ENCODE results near the gene MOCS2. TPM values are rescaled to one million over a fixed set of nuclear protein-coding genes. Genes with fewer than 3 reads are reported as not detected.

The MOCS2 gene
- total and polyA plus RNA-seq, 2 donors from 2014 or later, result 52.2 to 168 TPM

GRCh38 chr5:53118879-53119278 is 9.3 kb upstream of the MOCS2 start:
- DNase-seq (no peak), FAIRE-seq (no peak)
- TF ChIP-seq, protein P1, sequence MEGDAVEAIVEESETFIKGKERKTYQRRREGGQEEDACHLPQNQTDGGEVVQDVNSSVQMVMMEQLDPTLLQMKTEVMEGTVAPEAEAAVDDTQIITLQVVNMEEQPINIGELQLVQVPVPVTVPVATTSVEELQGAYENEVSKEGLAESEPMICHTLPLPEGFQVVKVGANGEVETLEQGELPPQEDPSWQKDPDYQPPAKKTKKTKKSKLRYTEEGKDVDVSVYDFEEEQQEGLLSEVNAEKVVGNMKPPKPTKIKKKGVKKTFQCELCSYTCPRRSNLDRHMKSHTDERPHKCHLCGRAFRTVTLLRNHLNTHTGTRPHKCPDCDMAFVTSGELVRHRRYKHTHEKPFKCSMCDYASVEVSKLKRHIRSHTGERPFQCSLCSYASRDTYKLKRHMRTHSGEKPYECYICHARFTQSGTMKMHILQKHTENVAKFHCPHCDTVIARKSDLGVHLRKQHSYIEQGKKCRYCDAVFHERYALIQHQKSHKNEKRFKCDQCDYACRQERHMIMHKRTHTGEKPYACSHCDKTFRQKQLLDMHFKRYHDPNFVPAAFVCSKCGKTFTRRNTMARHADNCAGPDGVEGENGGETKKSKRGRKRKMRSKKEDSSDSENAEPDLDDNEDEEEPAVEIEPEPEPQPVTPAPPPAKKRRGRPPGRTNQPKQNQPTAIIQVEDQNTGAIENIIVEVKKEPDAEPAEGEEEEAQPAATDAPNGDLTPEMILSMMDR (IDR thresholded peaks at IDR 0.05; ENCODE audit: borderline replicate concordance, extremely low read depth, insufficient read depth), result no peak
- intact Hi-C loops (cut with DNase I), result no loop called here
- no peak overlapping the region for H3K9ac ChIP-seq (ENCODE audit: low read length in 3 of 3)
- no peak overlapping the region for H3K4me3 ChIP-seq (ENCODE audit: low read length in 3 of 3)
- H3K36me3 ChIP-seq (ENCODE audit: control insufficient read depth in 2 of 3, insufficient read depth in 3 of 3, low read length in 3 of 3), result no peaks in the 10 kb centered on the region
- no peak overlapping the region for H3K27ac ChIP-seq (ENCODE audit: low read depth in 2 of 2, low read length in 2 of 2)
- no peaks in the 10 kb centered on the region for H3K27me3 ChIP-seq (ENCODE audit: control insufficient read depth, insufficient read depth, low read length)
- no peaks in the 10 kb centered on the region for H3K4me1 ChIP-seq (ENCODE audit: control insufficient read depth in 2 of 3, insufficient read depth in 2 of 3, low read depth in 1 of 3, low read length in 3 of 3)
- H3K9me3 ChIP-seq (ENCODE audit: control insufficient read depth in 2 of 3, insufficient read depth in 1 of 3, low read length in 3 of 3), result no peaks in the 10 kb centered on the region

- TF ChIP-seq, protein P1 (IDR thresholded peaks at IDR 0.05; ENCODE audit: borderline replicate concordance, extremely low read depth, insufficient read depth), result no peak
- H3K9me3 ChIP-seq (ENCODE audit: control insufficient read depth in 2 of 3, insufficient read depth in 1 of 3, low read length in 3 of 3), result no peaks in the 10 kb centered on the region
- H3K9ac ChIP-seq (ENCODE audit: low read length in 3 of 3), result no peak overlapping the region
- no peaks in the 10 kb centered on the region for H3K4me1 ChIP-seq (ENCODE audit: control insufficient read depth in 2 of 3, insufficient read depth in 2 of 3, low read depth in 1 of 3, low read length in 3 of 3)
- FAIRE-seq, result no peak
- DNase-seq, result no peak
- no peaks in the 10 kb centered on the region for H3K36me3 ChIP-seq (ENCODE audit: control insufficient read depth in 2 of 3, insufficient read depth in 3 of 3, low read length in 3 of 3)
- no peaks in the 10 kb centered on the region for H3K27me3 ChIP-seq (ENCODE audit: control insufficient read depth, insufficient read depth, low read length)
- H3K4me3 ChIP-seq (ENCODE audit: low read length in 3 of 3), result no peak overlapping the region
- no peak overlapping the region for H3K27ac ChIP-seq (ENCODE audit: low read depth in 2 of 2, low read length in 2 of 2)
- intact Hi-C loops (cut with DNase I), result no loop called here
Observed at GRCh38 chr5:53116597-53116996, 7.0 kb upstream of the MOCS2 start.

- FAIRE-seq (no peak), DNase-seq (no peak)
- Histone ChIP-seq H3K4me1 (ENCODE audit: control insufficient read depth in 2 of 3, insufficient read depth in 2 of 3, low read depth in 1 of 3, low read length in 3 of 3) (peaks cover 0 to 8% (median 0%) of the 10 kb centered on the region in 3 donors), H3K9ac (ENCODE audit: low read length in 3 of 3) (no peak overlapping the region), H3K4me3 (ENCODE audit: low read length in 3 of 3) (no peak overlapping the region), H3K27ac (ENCODE audit: low read depth in 2 of 2, low read length in 2 of 2) (no peak overlapping the region), H3K36me3 (ENCODE audit: control insufficient read depth in 2 of 3, insufficient read depth in 3 of 3, low read length in 3 of 3) (no peaks in the 10 kb centered on the region), H3K9me3 (ENCODE audit: control insufficient read depth in 2 of 3, insufficient read depth in 1 of 3, low read length in 3 of 3) (no peaks in the 10 kb centered on the region), H3K27me3 (ENCODE audit: control insufficient read depth, insufficient read depth, low read length) (no peaks in the 10 kb centered on the region)
- TF ChIP-seq, protein P1 (IDR thresholded peaks at IDR 0.05; ENCODE audit: borderline replicate concordance, extremely low read depth, insufficient read depth), result no peak
- intact Hi-C loops (cut with DNase I), result no loop called here
Observed at GRCh38 chr5:53114988-53115387, 5.4 kb upstream of the MOCS2 start.

DNA sequence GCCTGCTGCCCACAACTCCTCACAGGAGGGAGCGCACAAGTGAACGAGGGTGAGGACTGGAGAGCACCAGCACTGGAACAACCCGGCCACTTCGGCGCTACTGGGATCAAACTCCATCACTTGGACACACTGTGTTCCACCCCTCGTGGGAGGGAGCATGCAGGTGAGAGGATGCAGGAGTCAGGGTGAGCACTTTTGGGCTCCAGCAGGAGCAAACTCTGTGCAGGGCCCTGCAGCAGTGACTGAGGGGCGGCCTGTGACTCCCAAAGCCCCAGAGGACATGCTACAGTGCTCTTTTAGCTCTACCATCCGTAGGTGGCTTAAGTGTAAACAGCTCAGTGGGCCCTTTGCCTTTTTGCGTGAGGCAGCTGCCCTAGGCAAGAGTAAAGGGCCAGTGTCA is 4.4 kb upstream of the MOCS2 start:
- Histone ChIP-seq H3K4me3 (ENCODE audit: low read length in 3 of 3) (no peak overlapping the region), H3K9me3 (ENCODE audit: control insufficient read depth in 2 of 3, insufficient read depth in 1 of 3, low read length in 3 of 3) (no peaks in the 10 kb centered on the region), H3K9ac (ENCODE audit: low read length in 3 of 3) (no peak overlapping the region), H3K4me1 (ENCODE audit: control insufficient read depth in 2 of 3, insufficient read depth in 2 of 3, low read depth in 1 of 3, low read length in 3 of 3) (peaks cover 0 to 8% (median 0%) of the 10 kb centered on the region in 3 donors), H3K27me3 (ENCODE audit: control insufficient read depth, insufficient read depth, low read length) (no peaks in the 10 kb centered on the region), H3K27ac (ENCODE audit: low read depth in 2 of 2, low read length in 2 of 2) (no peak overlapping the region), H3K36me3 (ENCODE audit: control insufficient read depth in 2 of 3, insufficient read depth in 3 of 3, low read length in 3 of 3) (no peaks in the 10 kb centered on the region)
- intact Hi-C loops (cut with DNase I), result no loop called here
- FAIRE-seq, result no peak
- TF ChIP-seq, protein P1 (IDR thresholded peaks at IDR 0.05; ENCODE audit: borderline replicate concordance, extremely low read depth, insufficient read depth), result no peak
- DNase-seq, result no peak
